Measurements from ENCODE around the gene CAMTA1.

CAMTA1 gene

DNA sequence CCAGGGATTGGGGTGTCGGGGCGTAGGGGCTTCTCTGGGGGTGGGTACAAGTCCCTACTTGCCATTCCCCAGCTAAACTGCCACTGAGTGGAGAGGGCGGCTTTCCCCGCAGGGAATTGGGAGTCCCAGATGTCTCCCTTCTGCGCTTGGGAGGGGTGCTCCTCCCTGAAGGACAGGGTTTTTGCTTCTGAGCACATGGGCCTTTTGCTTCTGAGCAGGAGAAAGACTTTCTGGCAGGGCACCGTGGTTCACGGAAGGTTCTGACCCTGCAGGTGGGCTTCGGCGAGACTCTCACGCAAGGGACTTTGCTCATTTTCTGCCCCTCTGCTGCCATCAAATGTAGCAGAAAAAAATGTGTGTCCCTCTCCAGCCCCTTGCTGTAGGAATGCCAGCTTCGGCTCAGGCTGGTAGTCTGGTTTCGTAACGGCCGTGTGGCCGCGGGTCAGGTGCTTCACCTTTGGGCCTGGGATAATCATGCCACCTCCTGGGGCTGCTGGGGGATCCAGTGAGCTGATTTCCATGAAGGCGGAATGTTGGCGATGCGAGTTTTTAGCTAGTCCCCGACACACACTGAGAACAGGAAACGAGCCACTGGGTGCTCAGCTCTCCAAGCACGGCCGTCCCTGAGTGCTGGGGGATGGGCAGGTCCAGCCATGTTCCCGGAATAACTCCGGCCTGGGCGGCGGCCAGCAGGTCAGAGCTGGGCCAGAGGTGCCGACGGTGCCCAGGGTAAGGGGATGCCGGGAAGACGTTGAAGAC lies 364.0 kb downstream of the CAMTA1 start:
- H4K20me1 ChIP-seq (ENCODE audit: insufficient read depth, low read length), result no peaks in the 10 kb centered on the region
- H3K9ac ChIP-seq (ENCODE audit: low read length), result no peak overlapping the region
- H3F3A ChIP-seq (ENCODE audit: insufficient read depth, low read length), result no peaks in the 10 kb centered on the region
- H3K4me3 ChIP-seq (ENCODE audit: low read length), result no peak overlapping the region
- no peaks in the 10 kb centered on the region for H3K4me1 ChIP-seq (ENCODE audit: low read length)
- no peak overlapping the region for H3K27ac ChIP-seq (ENCODE audit: low read length)
- no peaks in the 10 kb centered on the region for H3K9me2 ChIP-seq (replicated peaks; ENCODE audit: insufficient read depth, low read length)
- no peak overlapping the region for H3K4me2 ChIP-seq (ENCODE audit: low read depth, low read length)
- H3K36me3 ChIP-seq (replicated peaks; ENCODE audit: insufficient read depth, low read length), result no peaks in the 10 kb centered on the region
- peaks cover 76% of the 10 kb centered on the region for H3K27me3 ChIP-seq (replicated peaks; ENCODE audit: insufficient read depth, low read length)
- DNase-seq, result no peak
- TF ChIP-seq, protein P1, sequence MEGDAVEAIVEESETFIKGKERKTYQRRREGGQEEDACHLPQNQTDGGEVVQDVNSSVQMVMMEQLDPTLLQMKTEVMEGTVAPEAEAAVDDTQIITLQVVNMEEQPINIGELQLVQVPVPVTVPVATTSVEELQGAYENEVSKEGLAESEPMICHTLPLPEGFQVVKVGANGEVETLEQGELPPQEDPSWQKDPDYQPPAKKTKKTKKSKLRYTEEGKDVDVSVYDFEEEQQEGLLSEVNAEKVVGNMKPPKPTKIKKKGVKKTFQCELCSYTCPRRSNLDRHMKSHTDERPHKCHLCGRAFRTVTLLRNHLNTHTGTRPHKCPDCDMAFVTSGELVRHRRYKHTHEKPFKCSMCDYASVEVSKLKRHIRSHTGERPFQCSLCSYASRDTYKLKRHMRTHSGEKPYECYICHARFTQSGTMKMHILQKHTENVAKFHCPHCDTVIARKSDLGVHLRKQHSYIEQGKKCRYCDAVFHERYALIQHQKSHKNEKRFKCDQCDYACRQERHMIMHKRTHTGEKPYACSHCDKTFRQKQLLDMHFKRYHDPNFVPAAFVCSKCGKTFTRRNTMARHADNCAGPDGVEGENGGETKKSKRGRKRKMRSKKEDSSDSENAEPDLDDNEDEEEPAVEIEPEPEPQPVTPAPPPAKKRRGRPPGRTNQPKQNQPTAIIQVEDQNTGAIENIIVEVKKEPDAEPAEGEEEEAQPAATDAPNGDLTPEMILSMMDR (IDR thresholded peaks at IDR 0.05; ENCODE audit: low read length), result no peak
- no peak for TF ChIP-seq EZH2 (optimal IDR thresholded peaks at IDR 0.05; ENCODE audit: low read depth, low read length)
- TF ChIP-seq EZH2phosphoT487 (IDR thresholded peaks at IDR 0.05; ENCODE audit: low read length), result no peak
- H2AFZ ChIP-seq (ENCODE audit: low read length), result no peak overlapping the region
- H3K79me2 ChIP-seq (ENCODE audit: low read length), result no peaks in the 10 kb centered on the region
- no peaks in the 10 kb centered on the region for H3K9me3 ChIP-seq (replicated peaks; ENCODE audit: insufficient read depth, low read length)

DNA sequence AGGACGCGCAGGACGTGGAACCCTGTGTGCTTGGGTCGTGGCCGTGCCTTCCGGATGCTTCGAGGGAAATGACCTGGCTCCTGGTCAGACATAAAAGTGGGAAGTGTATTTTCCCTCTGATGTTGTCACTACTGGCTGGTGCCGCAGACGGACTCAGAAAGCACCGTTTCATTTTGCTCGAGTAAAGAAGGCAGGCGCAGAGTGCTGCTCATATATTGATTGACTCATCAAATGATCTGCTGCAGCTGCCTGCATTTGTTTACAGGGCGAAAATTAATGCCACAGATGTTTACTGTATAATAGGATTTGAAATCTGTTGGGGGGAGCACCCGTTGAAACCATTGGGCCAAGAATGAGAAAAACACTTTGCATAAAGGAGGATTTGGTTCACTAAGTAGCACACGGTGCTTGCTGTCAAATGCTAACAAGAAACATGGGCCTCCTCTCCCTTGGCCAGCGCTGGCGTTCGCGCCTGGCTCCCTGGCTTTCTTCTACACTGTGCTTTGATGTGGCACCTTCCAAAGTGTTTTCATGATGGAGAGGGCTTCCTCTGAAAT lies 365.5 kb downstream of the CAMTA1 start:
- H3K79me2 ChIP-seq (ENCODE audit: low read length), result no peaks in the 10 kb centered on the region
- no peak overlapping the region for H3K9ac ChIP-seq (ENCODE audit: low read length)
- no peak overlapping the region for H2AFZ ChIP-seq (ENCODE audit: low read length)
- no peaks in the 10 kb centered on the region for H3K4me1 ChIP-seq (ENCODE audit: low read length)
- DNase-seq, result no peak
- H3K9me2 ChIP-seq (replicated peaks; ENCODE audit: insufficient read depth, low read length), result no peaks in the 10 kb centered on the region
- H4K20me1 ChIP-seq (ENCODE audit: insufficient read depth, low read length), result no peaks in the 10 kb centered on the region
- H3K27me3 ChIP-seq (replicated peaks; ENCODE audit: insufficient read depth, low read length), result peaks cover 71% of the 10 kb centered on the region
- H3K4me2 ChIP-seq (ENCODE audit: low read depth, low read length), result no peak overlapping the region
- H3F3A ChIP-seq (ENCODE audit: insufficient read depth, low read length), result no peaks in the 10 kb centered on the region
- TF ChIP-seq, protein P1 (IDR thresholded peaks at IDR 0.05; ENCODE audit: low read length), result no peak
- no peak for TF ChIP-seq EZH2phosphoT487 (IDR thresholded peaks at IDR 0.05; ENCODE audit: low read length)
- no peak for TF ChIP-seq EZH2 (optimal IDR thresholded peaks at IDR 0.05; ENCODE audit: low read depth, low read length)
- no peak overlapping the region for H3K4me3 ChIP-seq (ENCODE audit: low read length)
- no peaks in the 10 kb centered on the region for H3K36me3 ChIP-seq (replicated peaks; ENCODE audit: insufficient read depth, low read length)
- H3K9me3 ChIP-seq (replicated peaks; ENCODE audit: insufficient read depth, low read length), result no peaks in the 10 kb centered on the region
- H3K27ac ChIP-seq (ENCODE audit: low read length), result no peak overlapping the region

DNA sequence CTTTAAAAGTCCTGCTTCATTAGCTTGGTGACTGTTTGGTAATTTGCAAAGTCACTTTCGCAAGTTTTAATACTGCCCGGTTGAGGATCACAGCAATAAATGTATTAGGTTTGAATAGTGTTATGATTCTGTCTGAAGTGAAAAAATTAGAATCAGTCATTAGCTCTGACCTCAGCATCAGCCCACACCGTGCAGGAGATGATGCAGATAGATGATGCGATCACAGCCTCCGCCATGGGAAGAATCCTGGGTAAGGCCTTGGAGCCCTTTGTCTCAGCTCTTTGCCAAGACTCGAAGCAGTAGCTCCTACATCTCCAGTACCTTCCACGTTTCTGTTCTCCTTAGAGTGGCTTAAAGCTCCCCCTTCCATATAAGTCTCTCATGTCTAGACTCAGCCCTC lies 366.7 kb downstream of the CAMTA1 start:
- Histone ChIP-seq H3K4me2 (ENCODE audit: low read depth, low read length) (no peak overlapping the region), H3K4me3 (ENCODE audit: low read length) (no peak overlapping the region), H3K27ac (ENCODE audit: low read length) (no peak overlapping the region), H3K9ac (ENCODE audit: low read length) (no peak overlapping the region), H3K9me2 (replicated peaks; ENCODE audit: insufficient read depth, low read length) (no peaks in the 10 kb centered on the region), H3F3A (ENCODE audit: insufficient read depth, low read length) (no peaks in the 10 kb centered on the region), H3K27me3 (replicated peaks; ENCODE audit: insufficient read depth, low read length) (peaks cover 69% of the 10 kb centered on the region), H3K4me1 (ENCODE audit: low read length) (no peaks in the 10 kb centered on the region), H3K9me3 (replicated peaks; ENCODE audit: insufficient read depth, low read length) (no peaks in the 10 kb centered on the region), H3K36me3 (replicated peaks; ENCODE audit: insufficient read depth, low read length) (no peaks in the 10 kb centered on the region), H4K20me1 (ENCODE audit: insufficient read depth, low read length) (no peaks in the 10 kb centered on the region), H2AFZ (ENCODE audit: low read length) (no peak overlapping the region), H3K79me2 (ENCODE audit: low read length) (no peaks in the 10 kb centered on the region)
- TF ChIP-seq EZH2 (optimal IDR thresholded peaks at IDR 0.05; ENCODE audit: low read depth, low read length) (no peak), EZH2phosphoT487 (IDR thresholded peaks at IDR 0.05; ENCODE audit: low read length) (no peak)
- TF ChIP-seq, protein P1 (IDR thresholded peaks at IDR 0.05; ENCODE audit: low read length), result no peak
- DNase-seq, result no peak
